ENCODE measurements around the gene IGFBP3.
A peak's percentile ranks its signal among the peaks of the same experiment; 100 is the strongest.
"Not testable (repeated sequence)": the region's sequence is repeated elsewhere in the genome, so short reads cannot be mapped to it uniquely, and the experiment has no call there.

Gene IGFBP3

DNA sequence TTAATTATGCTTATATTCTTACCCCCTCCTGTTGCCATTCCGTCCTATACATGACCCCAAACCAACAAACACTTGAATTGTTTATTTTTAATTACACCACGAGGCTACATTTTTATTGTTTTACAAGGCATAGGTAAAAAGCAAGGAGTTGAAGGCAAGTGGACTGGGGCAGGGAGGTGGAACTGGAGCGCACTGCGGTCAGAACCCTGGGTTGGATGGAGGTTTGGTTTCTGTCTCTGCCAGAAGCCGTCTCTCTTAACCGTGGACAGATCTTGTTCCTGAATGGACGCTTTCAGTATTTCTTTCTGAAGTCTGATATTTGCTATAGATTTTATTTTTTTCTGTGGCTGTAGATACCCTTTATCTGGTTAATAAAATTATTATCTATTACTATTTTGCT is 19.9 kb upstream of the IGFBP3 start:
- H3K9ac ChIP-seq (ENCODE audit: low read length): no peak overlapping the region
- no peak overlapping the region for H3K27ac ChIP-seq (ENCODE audit: low read depth, low read length)
- no peaks in the 10 kb centered on the region for H3K79me1 ChIP-seq (ENCODE audit: low read length)
- no peak overlapping the region for H4K8ac ChIP-seq (ENCODE audit: low read depth, low read length)
- no peak for DNase-seq
- H3K4ac ChIP-seq (ENCODE audit: low read depth, low read length): no peak overlapping the region
- H3K4me2 ChIP-seq (ENCODE audit: low read length): no peak overlapping the region
- no peaks in the 10 kb centered on the region for H3K79me2 ChIP-seq (ENCODE audit: control insufficient read depth, insufficient read depth, low read length)
- H3K4me1 ChIP-seq (ENCODE audit: control insufficient read depth, low read depth, low read length): no peaks in the 10 kb centered on the region
- H3K27me3 ChIP-seq (ENCODE audit: insufficient read depth, low read length, poor library complexity): no peaks in the 10 kb centered on the region
- no peak overlapping the region for H2AK5ac ChIP-seq (ENCODE audit: low read length)
- H3K4me3 ChIP-seq (ENCODE audit: low read length): no peak overlapping the region
- H3K36me3 ChIP-seq (ENCODE audit: control insufficient read depth, insufficient read depth, low read length): no peaks in the 10 kb centered on the region
- no peak overlapping the region for H2BK5ac ChIP-seq (ENCODE audit: low read length)
- no peak overlapping the region for H2BK120ac ChIP-seq (ENCODE audit: low read depth, low read length)
- H4K5ac ChIP-seq (ENCODE audit: low read length): no peak overlapping the region
- H3K18ac ChIP-seq (ENCODE audit: low read length): no peak overlapping the region
- no peak overlapping the region for H2BK15ac ChIP-seq (replicated peaks; ENCODE audit: low read depth)
- no peak overlapping the region for H3K23ac ChIP-seq (ENCODE audit: low read length)
- no peak overlapping the region for H3K56ac ChIP-seq (ENCODE audit: low read length)
- WGBS (ENCODE audit: extremely low coverage, insufficient coverage, low lambda C conversion rate): no CpG with 5 or more reads among the region's 7 CpGs

DNA sequence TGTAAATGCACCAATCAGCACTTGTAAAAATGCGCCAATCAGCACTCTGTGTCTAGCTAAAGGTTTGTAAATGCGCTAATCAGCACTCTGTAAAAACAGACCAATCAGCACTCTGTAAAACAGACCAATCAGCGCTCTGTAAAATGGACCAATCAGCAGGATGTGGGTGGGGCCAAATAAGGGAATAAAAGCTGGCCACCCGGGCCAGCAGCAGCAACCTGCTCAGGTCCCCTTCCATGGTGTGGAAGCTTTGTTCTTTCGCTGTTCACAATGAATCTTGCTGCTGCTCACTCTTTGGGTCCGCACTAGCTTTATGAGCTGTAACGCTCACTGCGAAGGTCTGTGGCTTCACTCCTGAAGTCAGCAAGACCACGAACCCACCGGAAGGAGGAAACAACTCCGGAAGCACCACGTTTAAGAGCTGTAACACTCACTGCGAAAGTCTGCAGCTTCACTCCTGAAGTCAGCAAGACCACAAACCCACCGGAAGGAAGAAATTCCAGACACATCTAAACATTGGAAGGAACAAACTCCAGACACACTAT is 19.2 kb upstream of the IGFBP3 start:
- H2BK15ac ChIP-seq (replicated peaks; ENCODE audit: low read depth); H3K4ac ChIP-seq (ENCODE audit: low read depth, low read length); H3K79me1 ChIP-seq (ENCODE audit: low read length); DNase-seq; H3K27ac ChIP-seq (ENCODE audit: low read depth, low read length); H3K18ac ChIP-seq (ENCODE audit: low read length); H3K27me3 ChIP-seq (ENCODE audit: insufficient read depth, low read length, poor library complexity); H2AK5ac ChIP-seq (ENCODE audit: low read length); H2BK120ac ChIP-seq (ENCODE audit: low read depth, low read length); H3K4me1 ChIP-seq (ENCODE audit: control insufficient read depth, low read depth, low read length); H3K4me2 ChIP-seq (ENCODE audit: low read length); H3K23ac ChIP-seq (ENCODE audit: low read length); H2BK5ac ChIP-seq (ENCODE audit: low read length); H4K5ac ChIP-seq (ENCODE audit: low read length); H3K79me2 ChIP-seq (ENCODE audit: control insufficient read depth, insufficient read depth, low read length); H3K9ac ChIP-seq (ENCODE audit: low read length); H3K4me3 ChIP-seq (ENCODE audit: low read length); H3K56ac ChIP-seq (ENCODE audit: low read length); H3K36me3 ChIP-seq (ENCODE audit: control insufficient read depth, insufficient read depth, low read length); H4K8ac ChIP-seq (ENCODE audit: low read depth, low read length): not testable (repeated sequence)
- no CpG with 5 or more reads among the region's 14 CpGs for WGBS (ENCODE audit: extremely low coverage, insufficient coverage, low lambda C conversion rate)

DNA sequence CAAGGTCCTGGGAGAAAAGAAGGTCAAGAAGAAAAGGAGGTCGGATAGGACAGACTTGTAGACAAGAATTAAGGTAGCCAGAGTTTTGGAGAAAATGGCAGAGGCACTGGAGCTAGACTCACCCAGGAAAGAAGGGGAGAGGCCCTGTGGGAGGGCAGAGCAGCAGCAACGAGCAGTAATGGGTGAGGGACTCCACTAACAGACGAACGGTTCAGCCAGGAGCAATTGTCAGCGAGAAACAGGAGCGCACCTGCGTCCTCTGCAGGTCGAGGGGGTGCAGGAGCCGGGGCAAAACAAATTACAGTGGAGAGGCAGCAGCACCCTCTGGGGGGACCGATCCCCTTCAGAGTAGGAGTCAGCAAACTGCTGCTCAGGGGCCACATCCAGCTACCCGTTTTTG is 18.5 kb upstream of the IGFBP3 start:
- no peaks in the 10 kb centered on the region for H3K27me3 ChIP-seq (ENCODE audit: insufficient read depth, low read length, poor library complexity)
- no peak overlapping the region for H2BK120ac ChIP-seq (ENCODE audit: low read depth, low read length)
- no peak overlapping the region for H3K4ac ChIP-seq (ENCODE audit: low read depth, low read length)
- H3K4me2 ChIP-seq (ENCODE audit: low read length): no peak overlapping the region
- H4K8ac ChIP-seq (ENCODE audit: low read depth, low read length): no peak overlapping the region
- no peak overlapping the region for H3K4me3 ChIP-seq (ENCODE audit: low read length)
- no peak overlapping the region for H3K9ac ChIP-seq (ENCODE audit: low read length)
- no peak overlapping the region for H2BK5ac ChIP-seq (ENCODE audit: low read length)
- no peaks in the 10 kb centered on the region for H3K79me1 ChIP-seq (ENCODE audit: low read length)
- no peak overlapping the region for H3K56ac ChIP-seq (ENCODE audit: low read length)
- H3K79me2 ChIP-seq (ENCODE audit: control insufficient read depth, insufficient read depth, low read length): no peaks in the 10 kb centered on the region
- H4K5ac ChIP-seq (ENCODE audit: low read length): no peak overlapping the region
- H3K27ac ChIP-seq (ENCODE audit: low read depth, low read length): no peak overlapping the region
- no peaks in the 10 kb centered on the region for H3K36me3 ChIP-seq (ENCODE audit: control insufficient read depth, insufficient read depth, low read length)
- whole genome bisulfite sequencing (ENCODE audit: extremely low coverage, insufficient coverage, low lambda C conversion rate): no CpG with 5 or more reads among the region's 11 CpGs
- no peak overlapping the region for H3K18ac ChIP-seq (ENCODE audit: low read length)
- H3K23ac ChIP-seq (ENCODE audit: low read length): no peak overlapping the region
- no peak overlapping the region for H2AK5ac ChIP-seq (ENCODE audit: low read length)
- no peak for DNase-seq
- no peak overlapping the region for H2BK15ac ChIP-seq (replicated peaks; ENCODE audit: low read depth)
- H3K4me1 ChIP-seq (ENCODE audit: control insufficient read depth, low read depth, low read length): no peaks in the 10 kb centered on the region

DNA sequence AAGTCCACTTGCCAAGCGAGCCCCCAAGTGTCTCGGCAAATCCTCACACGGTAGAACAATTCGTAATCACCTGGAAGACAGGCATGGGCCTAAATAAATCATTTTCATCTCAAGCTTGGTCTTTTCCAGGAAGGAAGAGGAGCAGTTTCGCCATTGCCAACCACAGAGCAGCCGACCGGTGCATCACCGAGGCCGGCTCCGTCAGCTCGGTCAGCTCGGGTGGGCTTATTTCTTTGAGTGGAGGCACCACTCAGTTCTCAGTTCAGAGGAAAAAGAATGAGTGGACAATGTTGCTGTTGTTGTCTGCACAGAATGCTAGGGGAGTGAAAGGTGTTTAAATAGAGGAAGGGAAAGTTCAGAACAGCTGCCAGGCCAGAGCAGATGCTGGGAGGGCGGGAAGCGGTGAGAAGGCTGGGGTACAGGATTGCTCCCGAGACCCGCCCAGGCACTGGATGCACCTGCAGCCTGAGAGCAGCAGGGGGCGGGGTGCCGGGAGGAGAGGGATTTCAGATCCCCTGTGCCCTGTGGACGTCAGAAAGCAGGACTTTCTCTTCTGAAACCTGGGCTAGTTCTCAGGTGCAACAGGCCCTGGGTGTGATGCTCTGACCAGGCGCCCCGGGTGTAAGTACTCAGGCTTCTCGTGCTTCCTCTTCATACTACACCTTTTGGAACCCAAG is 17.7 kb upstream of the IGFBP3 start:
- H4K5ac ChIP-seq (ENCODE audit: low read length): no peak overlapping the region
- no CpG with 5 or more reads among the region's 22 CpGs for WGBS (ENCODE audit: extremely low coverage, insufficient coverage, low lambda C conversion rate)

DNA sequence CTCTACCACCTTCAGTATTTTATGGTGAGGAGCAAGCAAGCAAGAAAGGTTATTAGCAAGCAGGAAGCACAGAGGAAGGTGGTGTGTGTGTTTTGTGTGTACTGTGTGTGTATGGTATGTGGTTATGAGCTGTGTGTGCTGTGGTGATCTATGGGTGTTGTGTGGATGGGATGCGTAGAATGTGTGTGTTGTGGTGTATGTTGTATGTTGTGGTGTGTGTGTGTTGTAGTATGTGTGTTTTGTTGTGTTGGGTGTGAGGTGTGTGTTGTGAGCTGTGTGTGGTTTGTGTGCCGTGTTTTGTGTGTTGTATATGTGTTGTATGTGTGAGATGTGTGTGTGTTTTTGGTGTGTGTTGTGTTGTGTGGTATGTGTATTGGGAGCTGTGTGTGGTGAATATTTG is 16.8 kb upstream of the IGFBP3 start:
- Histone ChIP-seq H4K5ac (ENCODE audit: low read length) (no peak overlapping the region), H3K4ac (ENCODE audit: low read depth, low read length) (no peak overlapping the region), H2AK5ac (ENCODE audit: low read length) (no peak overlapping the region), H3K79me1 (ENCODE audit: low read length) (no peaks in the 10 kb centered on the region), H3K4me1 (ENCODE audit: control insufficient read depth, low read depth, low read length) (no peaks in the 10 kb centered on the region), H3K56ac (ENCODE audit: low read length) (no peak overlapping the region), H3K4me2 (ENCODE audit: low read length) (no peak overlapping the region), H2BK120ac (ENCODE audit: low read depth, low read length) (no peak overlapping the region), H3K23ac (ENCODE audit: low read length) (no peak overlapping the region), H3K4me3 (ENCODE audit: low read length) (no peak overlapping the region), H3K18ac (ENCODE audit: low read length) (no peak overlapping the region), H3K27me3 (ENCODE audit: insufficient read depth, low read length, poor library complexity) (no peaks in the 10 kb centered on the region), H3K9ac (ENCODE audit: low read length) (no peak overlapping the region), H3K79me2 (ENCODE audit: control insufficient read depth, insufficient read depth, low read length) (no peaks in the 10 kb centered on the region), H2BK5ac (ENCODE audit: low read length) (no peak overlapping the region), H3K36me3 (ENCODE audit: control insufficient read depth, insufficient read depth, low read length) (no peaks in the 10 kb centered on the region), H3K27ac (ENCODE audit: low read depth, low read length) (no peak overlapping the region), H2BK15ac (replicated peaks; ENCODE audit: low read depth) (no peak overlapping the region), H4K8ac (ENCODE audit: low read depth, low read length) (no peak overlapping the region)
- 100% methylated on average over 2 of the region's 2 CpGs for WGBS (ENCODE audit: extremely low coverage, insufficient coverage, low lambda C conversion rate)
- no peak for DNase-seq

More for the DNA sequence above, 17.7 kb upstream of the IGFBP3 start:
- Histone ChIP-seq H3K27ac (ENCODE audit: low read depth, low read length) (no peak overlapping the region), H3K4me3 (ENCODE audit: low read length) (no peak overlapping the region), H2AK5ac (ENCODE audit: low read length) (no peak overlapping the region), H3K79me2 (ENCODE audit: control insufficient read depth, insufficient read depth, low read length) (no peaks in the 10 kb centered on the region), H2BK5ac (ENCODE audit: low read length) (no peak overlapping the region), H3K4me1 (ENCODE audit: control insufficient read depth, low read depth, low read length) (no peaks in the 10 kb centered on the region), H3K79me1 (ENCODE audit: low read length) (no peaks in the 10 kb centered on the region), H3K4ac (ENCODE audit: low read depth, low read length) (no peak overlapping the region), H3K4me2 (ENCODE audit: low read length) (no peak overlapping the region), H3K36me3 (ENCODE audit: control insufficient read depth, insufficient read depth, low read length) (no peaks in the 10 kb centered on the region), H3K56ac (ENCODE audit: low read length) (no peak overlapping the region), H4K8ac (ENCODE audit: low read depth, low read length) (no peak overlapping the region), H2BK15ac (replicated peaks; ENCODE audit: low read depth) (no peak overlapping the region), H3K9ac (ENCODE audit: low read length) (no peak overlapping the region), H2BK120ac (ENCODE audit: low read depth, low read length) (no peak overlapping the region), H3K18ac (ENCODE audit: low read length) (no peak overlapping the region), H3K23ac (ENCODE audit: low read length) (no peak overlapping the region), H3K27me3 (ENCODE audit: insufficient read depth, low read length, poor library complexity) (no peaks in the 10 kb centered on the region)
- peak; percentile 48 for DNase-seq

DNA sequence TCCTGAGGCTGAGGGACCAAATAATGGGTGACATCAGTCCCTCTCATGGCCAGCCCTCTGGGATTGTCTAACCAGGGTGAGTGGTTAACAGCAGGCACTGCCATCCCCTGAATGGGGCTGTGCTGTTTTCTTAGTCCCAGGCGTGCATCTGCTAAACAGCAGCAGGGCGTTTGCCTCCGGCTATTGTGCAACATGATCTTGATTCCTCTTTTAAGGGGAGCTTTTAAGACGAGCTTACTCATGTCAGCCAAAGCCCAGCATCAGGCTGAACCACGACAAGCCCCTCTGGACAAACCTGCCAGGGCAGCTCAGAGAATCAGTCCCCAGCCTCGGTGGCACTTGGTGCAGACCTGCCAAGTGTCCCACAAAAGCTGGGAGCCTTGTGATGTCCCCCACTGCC is 16.2 kb upstream of the IGFBP3 start:
- Histone ChIP-seq H3K36me3 (ENCODE audit: control insufficient read depth, insufficient read depth, low read length) (no peaks in the 10 kb centered on the region), H3K23ac (ENCODE audit: low read length) (no peak overlapping the region), H3K4me2 (ENCODE audit: low read length) (no peak overlapping the region), H3K4me3 (ENCODE audit: low read length) (no peak overlapping the region), H3K4me1 (ENCODE audit: control insufficient read depth, low read depth, low read length) (no peaks in the 10 kb centered on the region), H2BK120ac (ENCODE audit: low read depth, low read length) (no peak overlapping the region), H3K56ac (ENCODE audit: low read length) (no peak overlapping the region), H3K27ac (ENCODE audit: low read depth, low read length) (no peak overlapping the region), H3K79me1 (ENCODE audit: low read length) (no peaks in the 10 kb centered on the region), H3K79me2 (ENCODE audit: control insufficient read depth, insufficient read depth, low read length) (no peaks in the 10 kb centered on the region), H3K27me3 (ENCODE audit: insufficient read depth, low read length, poor library complexity) (no peaks in the 10 kb centered on the region), H3K9ac (ENCODE audit: low read length) (no peak overlapping the region), H3K18ac (ENCODE audit: low read length) (no peak overlapping the region), H2AK5ac (ENCODE audit: low read length) (no peak overlapping the region), H3K4ac (ENCODE audit: low read depth, low read length) (no peak overlapping the region), H4K8ac (ENCODE audit: low read depth, low read length) (no peak overlapping the region), H2BK15ac (replicated peaks; ENCODE audit: low read depth) (no peak overlapping the region), H4K5ac (ENCODE audit: low read length) (no peak overlapping the region), H2BK5ac (ENCODE audit: low read length) (no peak overlapping the region)
- no peak for DNase-seq
- WGBS (ENCODE audit: extremely low coverage, insufficient coverage, low lambda C conversion rate): no CpG with 5 or more reads among the region's 6 CpGs

Measured in mesendoderm (in vitro differentiated cells).